SK-N-SH treated with all-trans-retinoic acid at 6 μM for 48 hours (cell line): Measurements from ENCODE around the gene KIAA0513.

ENCODE experiments used
- BACH2 ChIP-seq: fragments of 250-450 bp; sonication (Bioruptor Pico); IDR thresholded peaks from 2 replicates; pipeline ENCODE4 v1.9.0; 2021; ENCODE audit warnings: mild to moderate bottlenecking, borderline replicate concordance
- OSR1 ChIP-seq: fragments of 250-450 bp; sonication (Bioruptor Pico); IDR thresholded peaks from 2 replicates; pipeline ENCODE4 v1.8.0; 2022; ENCODE audit warnings: moderate library complexity, mild to moderate bottlenecking, inconsistent platforms
- RARB ChIP-seq: fragments of 250-450 bp; sonication (Bioruptor Pico); IDR thresholded peaks from 2 replicates; pipeline ENCODE4 v1.8.0; 2021; ENCODE audit warnings: mild to moderate bottlenecking, moderate library complexity
- TOX ChIP-seq: fragments of 250-450 bp; sonication (Bioruptor Pico); IDR thresholded peaks from 2 replicates; pipeline ENCODE4 v1.8.0; 2021; ENCODE audit warnings: mild to moderate bottlenecking, moderate library complexity, borderline replicate concordance
- ZC3H10 ChIP-seq: fragments of 250-450 bp; sonication (Bioruptor Pico); IDR thresholded peaks from 2 replicates; pipeline ENCODE4 v1.5.1; 2021; ENCODE audit warnings: mild to moderate bottlenecking, moderate library complexity
- ZFP3 ChIP-seq: fragments of 250-450 bp; sonication (Bioruptor Pico); IDR thresholded peaks from 2 replicates; pipeline ENCODE4 v1.5.0; 2020; ENCODE audit warnings: mild to moderate bottlenecking, moderate library complexity
- ZFP30 ChIP-seq: fragments of 450-650 bp; formaldehyde crosslinking; IDR thresholded peaks from 2 replicates; pipeline ENCODE4 v1.5.0; 2022; ENCODE audit warnings: mild to moderate bottlenecking, moderate library complexity
- TF ChIP-seq, protein P1 (sequence below): fragments of 250-450 bp; sonication (Bioruptor Pico); IDR thresholded peaks from 2 replicates; pipeline ENCODE4 v1.5.1; 2021; ENCODE audit warnings: mild to moderate bottlenecking, moderate library complexity
- TF ChIP-seq, protein P2 (sequence below): fragments of 250-450 bp; sonication (Bioruptor Pico); IDR thresholded peaks from 2 replicates; pipeline ENCODE4 v1.5.1; 2020; ENCODE audit warnings: low read depth, mild to moderate bottlenecking, moderate library complexity

DNA sequence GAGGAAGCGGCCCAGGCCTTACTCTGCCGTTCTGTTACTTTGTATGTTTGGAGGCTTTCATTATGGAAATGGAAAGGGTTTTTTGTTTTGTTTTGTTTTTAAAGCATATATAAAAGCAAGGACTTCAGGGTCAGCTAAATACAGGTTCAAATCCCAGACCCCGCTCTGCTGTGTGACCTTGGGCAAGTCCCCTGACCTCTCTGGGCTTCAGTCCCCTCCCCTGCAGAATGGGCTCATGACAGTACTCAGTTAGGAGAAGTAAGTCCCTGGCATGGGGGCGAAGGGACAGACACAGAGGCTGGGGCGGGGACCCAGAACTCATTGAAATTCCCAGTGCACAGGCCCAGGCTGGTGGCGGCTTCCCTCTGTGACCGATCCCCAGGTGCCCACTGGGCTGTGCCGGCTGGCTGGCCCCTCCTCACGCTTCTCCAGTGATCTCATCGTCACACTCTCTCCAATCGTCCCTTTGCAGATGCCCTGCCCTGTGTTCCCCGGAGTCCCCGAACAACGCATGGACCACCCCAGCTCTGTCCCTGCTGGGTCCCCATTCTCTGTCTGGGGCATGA, 85.7 kb downstream of the KIAA0513 start:
- TF ChIP-seq OSR1 (CRISPR knock-in tag) = no peak
- TF ChIP-seq ZFP30 (CRISPR knock-in tag) = no peak
- TF ChIP-seq, protein P1, sequence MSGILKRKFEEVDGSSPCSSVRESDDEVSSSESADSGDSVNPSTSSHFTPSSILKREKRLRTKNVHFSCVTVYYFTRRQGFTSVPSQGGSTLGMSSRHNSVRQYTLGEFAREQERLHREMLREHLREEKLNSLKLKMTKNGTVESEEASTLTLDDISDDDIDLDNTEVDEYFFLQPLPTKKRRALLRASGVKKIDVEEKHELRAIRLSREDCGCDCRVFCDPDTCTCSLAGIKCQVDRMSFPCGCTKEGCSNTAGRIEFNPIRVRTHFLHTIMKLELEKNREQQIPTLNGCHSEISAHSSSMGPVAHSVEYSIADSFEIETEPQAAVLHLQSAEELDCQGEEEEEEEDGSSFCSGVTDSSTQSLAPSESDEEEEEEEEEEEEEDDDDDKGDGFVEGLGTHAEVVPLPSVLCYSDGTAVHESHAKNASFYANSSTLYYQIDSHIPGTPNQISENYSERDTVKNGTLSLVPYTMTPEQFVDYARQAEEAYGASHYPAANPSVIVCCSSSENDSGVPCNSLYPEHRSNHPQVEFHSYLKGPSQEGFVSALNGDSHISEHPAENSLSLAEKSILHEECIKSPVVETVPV (CRISPR knock-in tag) = no peak
- no peak for TF ChIP-seq RARB (CRISPR knock-in tag)
- no peak for TF ChIP-seq TOX (CRISPR knock-in tag)
- no peak for TF ChIP-seq ZC3H10 (CRISPR knock-in tag)
- TF ChIP-seq BACH2 (CRISPR knock-in tag) = no peak
- TF ChIP-seq, protein P2, sequence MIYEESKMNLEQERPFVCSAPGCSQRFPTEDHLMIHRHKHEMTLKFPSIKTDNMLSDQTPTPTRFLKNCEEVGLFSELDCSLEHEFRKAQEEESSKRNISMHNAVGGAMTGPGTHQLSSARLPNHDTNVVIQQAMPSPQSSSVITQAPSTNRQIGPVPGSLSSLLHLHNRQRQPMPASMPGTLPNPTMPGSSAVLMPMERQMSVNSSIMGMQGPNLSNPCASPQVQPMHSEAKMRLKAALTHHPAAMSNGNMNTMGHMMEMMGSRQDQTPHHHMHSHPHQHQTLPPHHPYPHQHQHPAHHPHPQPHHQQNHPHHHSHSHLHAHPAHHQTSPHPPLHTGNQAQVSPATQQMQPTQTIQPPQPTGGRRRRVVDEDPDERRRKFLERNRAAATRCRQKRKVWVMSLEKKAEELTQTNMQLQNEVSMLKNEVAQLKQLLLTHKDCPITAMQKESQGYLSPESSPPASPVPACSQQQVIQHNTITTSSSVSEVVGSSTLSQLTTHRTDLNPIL (CRISPR knock-in tag) = no peak
- TF ChIP-seq ZFP3 = no peak
